Natural killer cell (primary cell): ENCODE results near the gene HSPA5. TPM values are rescaled to one million over a fixed set of nuclear protein-coding genes. Genes with fewer than 3 reads are reported as not detected.
A peak's percentile ranks its signal among the peaks of the same experiment; 100 is the strongest.
"Not testable (repeated sequence)": the region's sequence is repeated elsewhere in the genome, so short reads cannot be mapped to it uniquely, and the experiment has no call there.

Experiments
- ATAC-seq, 3 donors: fragments of 150-1000 bp in 2 of 3; fragments of 200-7000 bp in 1 of 3; cut with Tn5 transposase; 1 replicate in 1 of 3; 2 replicates in 2 of 3; pipeline ENCODE4 v1.10.0; 2021; ENCODE audit warnings: mild to moderate bottlenecking in 2 of 3, moderate library complexity in 2 of 3
- DNase-seq, 2 donors: peaks; one replicate each; pipeline versions ENCODE4 v3.0.0 to v3.0.0-alpha.2; 2013 to 2021; ENCODE audit warnings: mixed read lengths in 1 of 2
- H3K27ac ChIP-seq: one replicate; pipeline ENCODE4 v1.5.1; 2013; ENCODE audit warnings: mild to moderate bottlenecking, low read length
- H3K27me3 ChIP-seq: one replicate; pipeline ENCODE4 v1.6.1; 2013; ENCODE audit warnings: low read length; ENCODE audit not compliant: control insufficient read depth, insufficient read depth
- H3K36me3 ChIP-seq: one replicate; pipeline ENCODE4 v1.6.1; 2013; ENCODE audit warnings: low read length; ENCODE audit not compliant: control insufficient read depth, insufficient read depth
- H3K4me1 ChIP-seq: one replicate; pipeline ENCODE4 v1.6.1; 2013; ENCODE audit warnings: low read length; ENCODE audit not compliant: control insufficient read depth, insufficient read depth
- H3K4me3 ChIP-seq: one replicate; pipeline ENCODE4 v1.5.1; 2013; ENCODE audit warnings: low read length
- H3K9me3 ChIP-seq: one replicate; pipeline ENCODE4 v1.6.1; 2013; ENCODE audit warnings: low read length; ENCODE audit not compliant: control insufficient read depth, insufficient read depth
- H3K27ac Mint-ChIP-seq, 2 donors: one replicate each; pipeline ENCODE4 v1.8.0; 2022; ENCODE audit warnings: mild to moderate bottlenecking in 2 of 2, mixed read lengths in 2 of 2, moderate library complexity in 1 of 2
- H3K27me3 Mint-ChIP-seq, 2 donors: one replicate each; pipeline ENCODE4 v1.8.0; 2022; ENCODE audit warnings: low read depth in 2 of 2, mixed read lengths in 2 of 2
- H3K36me3 Mint-ChIP-seq: one replicate; pipeline ENCODE4 v1.8.0; 2022; ENCODE audit warnings: mixed read lengths
- H3K4me1 Mint-ChIP-seq, 2 donors: one replicate each; pipeline ENCODE4 v1.8.0; 2022; ENCODE audit warnings: mixed read lengths in 2 of 2
- H3K4me3 Mint-ChIP-seq: one replicate; pipeline ENCODE4 v1.8.0; 2022; ENCODE audit warnings: mild to moderate bottlenecking, moderate library complexity, mixed read lengths
- H3K9me3 Mint-ChIP-seq, 2 donors: one replicate each; pipeline ENCODE4 v1.8.0; 2022; ENCODE audit warnings: mixed read lengths in 2 of 2
- WGBS: methylation state at CpG from one replicate; pipeline ENCODE4 v1.1.7; 2013; ENCODE audit warnings: missing lambda C conversion rate; ENCODE audit not compliant: insufficient coverage; 5-methylcytosine and 5-hydroxymethylcytosine counted together
- intact Hi-C: fragments of 100-400 bp; cut with micrococcal nuclease; formaldehyde crosslinking; loops from one replicate; pipeline ENCODE4 v1.14.2; 2022
- total RNA-seq, 4 donors: library from RNA; stranded (reverse); fragments of 120-200 nt in 1 of 4; gene quantifications; one replicate each; pipeline versions ENCODE4 v1.2.3 to v1.2.4, GENCODE V29; 2013 to 2022
- TF ChIP-seq, protein P1 (sequence below): fragments of 200-600 bp; IDR thresholded peaks from one replicate; pipeline ENCODE4 v1.8.0; 2022; ENCODE audit warnings: antibody characterized with exemption

The HSPA5 gene
- total RNA-seq = 100 to 1,000 TPM; 222 to 281 (median 275) TPM
- 49.3 TPM for total RNA-seq (2013)

GRCh38 chr9:125241000-125241862, at the start of gene HSPA5:
HSPA5 (minus strand) TSS chr9:125241343; CDS start chr9:125241126, 217 bp downstream.
- Histone ChIP-seq H3K4me3 (peak within 1 kb of the TSS; percentile 97), H3K4me1 (peaks cover 35% of the 10 kb centered on the region), H3K27ac (peak within 1 kb of the TSS; percentile 100), H3K27me3 (no peaks in the 10 kb centered on the region), H3K9me3 (no peaks in the 10 kb centered on the region), H3K36me3 (peaks cover 31% of the 10 kb centered on the region)
- under 1% methylated on average over 59 of the region's 59 CpGs for WGBS
- no peaks in the 10 kb centered on the region for H3K9me3 Mint-ChIP-seq
- peak within 1 kb of the TSS; percentile 97 for H3K4me3 Mint-ChIP-seq
- H3K27me3 Mint-ChIP-seq = peaks cover 0 to 2% of the 10 kb centered on the region in 2 donors
- peaks cover 53 to 55% of the 10 kb centered on the region in 2 donors for H3K4me1 Mint-ChIP-seq
- TF ChIP-seq, protein P1, sequence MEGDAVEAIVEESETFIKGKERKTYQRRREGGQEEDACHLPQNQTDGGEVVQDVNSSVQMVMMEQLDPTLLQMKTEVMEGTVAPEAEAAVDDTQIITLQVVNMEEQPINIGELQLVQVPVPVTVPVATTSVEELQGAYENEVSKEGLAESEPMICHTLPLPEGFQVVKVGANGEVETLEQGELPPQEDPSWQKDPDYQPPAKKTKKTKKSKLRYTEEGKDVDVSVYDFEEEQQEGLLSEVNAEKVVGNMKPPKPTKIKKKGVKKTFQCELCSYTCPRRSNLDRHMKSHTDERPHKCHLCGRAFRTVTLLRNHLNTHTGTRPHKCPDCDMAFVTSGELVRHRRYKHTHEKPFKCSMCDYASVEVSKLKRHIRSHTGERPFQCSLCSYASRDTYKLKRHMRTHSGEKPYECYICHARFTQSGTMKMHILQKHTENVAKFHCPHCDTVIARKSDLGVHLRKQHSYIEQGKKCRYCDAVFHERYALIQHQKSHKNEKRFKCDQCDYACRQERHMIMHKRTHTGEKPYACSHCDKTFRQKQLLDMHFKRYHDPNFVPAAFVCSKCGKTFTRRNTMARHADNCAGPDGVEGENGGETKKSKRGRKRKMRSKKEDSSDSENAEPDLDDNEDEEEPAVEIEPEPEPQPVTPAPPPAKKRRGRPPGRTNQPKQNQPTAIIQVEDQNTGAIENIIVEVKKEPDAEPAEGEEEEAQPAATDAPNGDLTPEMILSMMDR = no peak
- H3K36me3 Mint-ChIP-seq = peaks cover 22% of the 10 kb centered on the region
- H3K27ac Mint-ChIP-seq = peak within 1 kb of the TSS; percentile 99 to 100
- DNase-seq (peak; percentile 99), ATAC-seq (peak; percentile 85 to 95 (median 86))
- intact Hi-C loops = loop anchor here (1.0 to 10.0 kb wide), 4 partner anchors 20 to 376 kb away; partner anchors contain the start of genes ARPC5L, GAPVD1, PPP6C and RABEPK

DNA sequence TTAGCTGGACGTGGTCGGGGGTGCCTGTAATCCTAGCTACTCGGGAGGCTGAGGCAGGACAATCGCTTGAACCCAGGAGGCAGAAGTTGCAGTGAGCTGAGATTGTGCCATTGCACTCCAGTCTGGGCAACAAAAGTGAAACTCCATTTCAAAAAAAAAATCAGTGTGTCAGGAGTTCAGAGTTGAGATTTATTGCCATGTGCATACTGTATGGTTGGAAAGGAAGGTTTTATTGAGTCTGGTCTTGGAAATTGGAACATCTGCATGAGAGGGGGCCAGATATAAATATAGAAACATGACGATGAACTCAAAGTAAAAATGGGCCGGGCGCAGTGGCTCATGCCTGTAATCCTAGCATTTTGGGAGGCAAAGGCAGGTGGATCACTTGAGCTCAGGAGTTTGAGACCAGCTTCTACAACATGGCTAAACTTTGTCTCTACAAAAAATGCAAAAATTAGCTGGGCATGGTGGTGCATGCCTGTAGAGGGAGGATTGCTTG, 45.8 kb upstream of the HSPA5 start:
- H3K9me3 Mint-ChIP-seq, H3K4me1 ChIP-seq, H3K4me3 ChIP-seq, H3K27me3 ChIP-seq, H3K4me1 Mint-ChIP-seq, H3K4me3 Mint-ChIP-seq, H3K36me3 Mint-ChIP-seq, DNase-seq, H3K27ac ChIP-seq, intact Hi-C loops, H3K27me3 Mint-ChIP-seq, ATAC-seq, H3K36me3 ChIP-seq, H3K9me3 ChIP-seq, H3K27ac Mint-ChIP-seq: not testable (repeated sequence)
- 92% methylated on average over 7 of the region's 7 CpGs for WGBS

DNA sequence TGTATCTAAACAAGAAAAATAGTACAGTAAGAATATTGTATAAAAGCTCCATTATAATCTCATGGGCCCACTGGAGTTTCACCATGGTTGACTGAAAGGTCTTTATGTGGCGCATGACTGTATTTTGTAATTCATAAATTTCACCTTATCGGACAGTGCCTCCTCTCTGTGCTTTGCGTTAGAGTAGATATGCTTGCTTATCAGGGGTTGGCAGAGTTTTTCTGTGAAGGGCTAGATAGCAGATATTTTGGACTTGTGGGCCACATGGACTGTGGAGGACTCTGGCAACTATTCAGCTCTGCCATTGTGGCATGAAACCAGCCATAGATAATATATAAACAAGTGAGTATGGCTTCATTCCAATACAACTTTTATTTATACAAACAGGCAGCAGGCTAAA, 43.7 kb upstream of the HSPA5 start:
- intact Hi-C loops = no loop called here
- TF ChIP-seq, protein P1 = no peak
- H3K27me3 ChIP-seq = no peaks in the 10 kb centered on the region
- Mint-ChIP-seq H3K9me3 (no peaks in the 10 kb centered on the region), H3K36me3 (no peaks in the 10 kb centered on the region), H3K27me3 (no peaks in the 10 kb centered on the region), H3K27ac (no peak overlapping the region), H3K4me3 (no peak overlapping the region), H3K4me1 (peaks cover 7 to 9% of the 10 kb centered on the region in 2 donors)
- 100% methylated on average over 3 of the region's 3 CpGs for WGBS
- H3K9me3 ChIP-seq = no peaks in the 10 kb centered on the region
- H3K36me3 ChIP-seq = no peaks in the 10 kb centered on the region
- no peaks in the 10 kb centered on the region for H3K4me1 ChIP-seq
- DNase-seq (no peak), ATAC-seq (peak in 1 of 3 donors; percentile 44)
- H3K27ac ChIP-seq = no peak overlapping the region
- H3K4me3 ChIP-seq = no peak overlapping the region

- Histone ChIP-seq H3K4me1 (no peaks in the 10 kb centered on the region), H3K27ac (no peak overlapping the region), H3K9me3 (no peaks in the 10 kb centered on the region), H3K4me3 (no peak overlapping the region), H3K36me3 (no peaks in the 10 kb centered on the region), H3K27me3 (no peaks in the 10 kb centered on the region)
- intact Hi-C loops = no loop called here
- Mint-ChIP-seq H3K4me3 (no peak overlapping the region), H3K27ac (no peak overlapping the region), H3K4me1 (peaks cover 4 to 8% of the 10 kb centered on the region in 2 donors), H3K36me3 (no peaks in the 10 kb centered on the region), H3K27me3 (no peaks in the 10 kb centered on the region), H3K9me3 (no peaks in the 10 kb centered on the region)
- DNase-seq (no peak), ATAC-seq (no peak)
- TF ChIP-seq, protein P1 = no peak
- WGBS = 94% methylated on average over 4 of the region's 4 CpGs
These were observed 39.8 kb upstream of the HSPA5 start for GRCh38 chr9:125280945-125281344.
